GM19328 (cell line): Measurements from ENCODE around the gene NUP62CL.
"Not testable (repeated sequence)": the region's sequence is repeated elsewhere in the genome, so short reads cannot be mapped to it uniquely, and the experiment has no call there.

Experiments used
- ATAC-seq: cut with Tn5 transposase; IDR thresholded peaks from one replicate; pipeline ENCODE4 v1.9.1; 2021; ENCODE audit warnings: mild to moderate bottlenecking, moderate library complexity; ENCODE audit not compliant: unreplicated experiment

Gene NUP62CL

GRCh38 chrX:107205770-107206696, at the start of gene NUP62CL, which contains the start of gene DNAAF6:
NUP62CL (minus strand) TSS chrX:107206433; CDS start chrX:107175146, 31,287 bp downstream.
DNAAF6 (plus strand) TSS chrX:107206611; CDS start chrX:107212876, 6,265 bp downstream.
- ATAC-seq, result peak; percentile 96

GRCh38 chrX:107228486-107228819, 22.2 kb upstream of the NUP62CL start:
- ATAC-seq, result no peak

GRCh38 chrX:107227780-107228485, 21.7 kb upstream of the NUP62CL start:
- ATAC-seq, result no peak

- no peak for ATAC-seq
Measured at GRCh38 chrX:107226757-107227156, 20.5 kb upstream of the NUP62CL start.

- no peak for ATAC-seq
Measured at GRCh38 chrX:107213477-107213876, 7.2 kb upstream of the NUP62CL start.

GRCh38 chrX:107207943-107208342, 1.7 kb upstream of the NUP62CL start:
- no peak for ATAC-seq

GRCh38 chrX:107207089-107207488, 856 bp upstream of the NUP62CL start:
- ATAC-seq, result no peak

GRCh38 chrX:107206697-107207065, 448 bp upstream of the NUP62CL start:
- no peak for ATAC-seq

GRCh38 chrX:107204068-107204605, 2.1 kb downstream of the NUP62CL start:
- no peak for ATAC-seq

- ATAC-seq, result no peak
Measured at GRCh38 chrX:107199491-107199890, 6.7 kb downstream of the NUP62CL start.

- not testable (repeated sequence) for ATAC-seq
Measured at GRCh38 chrX:107198074-107198473, 8.2 kb downstream of the NUP62CL start.

- no peak for ATAC-seq
Measured at GRCh38 chrX:107197319-107197718, 8.9 kb downstream of the NUP62CL start.

- ATAC-seq, result no peak
Measured at GRCh38 chrX:107171369-107172102, 34.7 kb downstream of the NUP62CL start.

GRCh38 chrX:107168712-107169111, 37.5 kb downstream of the NUP62CL start:
- no peak for ATAC-seq

GRCh38 chrX:107168257-107168656, 38.0 kb downstream of the NUP62CL start:
- no peak for ATAC-seq

- ATAC-seq, result no peak
Measured at GRCh38 chrX:107167163-107167921, 38.9 kb downstream of the NUP62CL start.

GRCh38 chrX:107157618-107158017, 48.6 kb downstream of the NUP62CL start:
- not testable (repeated sequence) for ATAC-seq

GRCh38 chrX:107155621-107156430, 50.4 kb downstream of the NUP62CL start:
- ATAC-seq, result not testable (repeated sequence)
